ENCODE data around the gene USP35.
"Not testable (repeated sequence)": the region's sequence is repeated elsewhere in the genome, so short reads cannot be mapped to it uniquely, and the experiment has no call there.

DNA sequence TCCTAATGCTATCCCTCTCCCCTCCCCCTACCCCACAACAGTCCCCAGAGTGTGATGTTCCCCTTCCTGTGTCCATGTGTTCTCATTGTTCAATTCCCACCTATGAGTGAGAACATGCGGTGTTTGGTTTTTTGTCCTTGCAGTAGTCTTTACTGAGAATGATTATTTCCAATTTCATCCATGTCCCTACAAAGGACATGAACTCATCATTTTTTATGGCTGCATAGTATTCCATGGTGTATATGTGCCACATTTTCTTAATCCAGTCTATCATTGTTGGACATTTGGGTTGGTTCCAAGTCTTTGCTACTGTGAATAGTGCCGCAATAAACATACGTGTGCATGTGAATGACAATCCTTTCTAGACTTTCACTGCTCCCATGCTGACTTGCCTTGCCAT lies 12.9 kb upstream of the USP35 start:
- TF ChIP-seq POLR2A (IDR thresholded peaks at IDR 0.05): not testable (repeated sequence)
- TF ChIP-seq, protein P1, sequence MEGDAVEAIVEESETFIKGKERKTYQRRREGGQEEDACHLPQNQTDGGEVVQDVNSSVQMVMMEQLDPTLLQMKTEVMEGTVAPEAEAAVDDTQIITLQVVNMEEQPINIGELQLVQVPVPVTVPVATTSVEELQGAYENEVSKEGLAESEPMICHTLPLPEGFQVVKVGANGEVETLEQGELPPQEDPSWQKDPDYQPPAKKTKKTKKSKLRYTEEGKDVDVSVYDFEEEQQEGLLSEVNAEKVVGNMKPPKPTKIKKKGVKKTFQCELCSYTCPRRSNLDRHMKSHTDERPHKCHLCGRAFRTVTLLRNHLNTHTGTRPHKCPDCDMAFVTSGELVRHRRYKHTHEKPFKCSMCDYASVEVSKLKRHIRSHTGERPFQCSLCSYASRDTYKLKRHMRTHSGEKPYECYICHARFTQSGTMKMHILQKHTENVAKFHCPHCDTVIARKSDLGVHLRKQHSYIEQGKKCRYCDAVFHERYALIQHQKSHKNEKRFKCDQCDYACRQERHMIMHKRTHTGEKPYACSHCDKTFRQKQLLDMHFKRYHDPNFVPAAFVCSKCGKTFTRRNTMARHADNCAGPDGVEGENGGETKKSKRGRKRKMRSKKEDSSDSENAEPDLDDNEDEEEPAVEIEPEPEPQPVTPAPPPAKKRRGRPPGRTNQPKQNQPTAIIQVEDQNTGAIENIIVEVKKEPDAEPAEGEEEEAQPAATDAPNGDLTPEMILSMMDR (IDR thresholded peaks at IDR 0.05): not testable (repeated sequence)
